Neural progenitor cell (in vitro differentiated cells): ENCODE results near the gene ADARB2. TPM values are rescaled to one million over a fixed set of nuclear protein-coding genes. Genes with fewer than 3 reads are reported as not detected.

Experiments used
- DNase-seq: peaks from one replicate; pipeline ENCODE4 v3.0.0-alpha.2; 2016; ENCODE audit warnings: low spot score
- H2AFZ ChIP-seq: fragments of 200-600 bp; sonication (generic); replicated peaks from 2 replicates; pipeline ENCODE4 v1.6.1; 2016; ENCODE audit warnings: antibody characterized with exemption
- H3F3A ChIP-seq: fragments of 200-600 bp; sonication (generic); 2 replicates; pipeline ENCODE4 v1.6.1; 2016; ENCODE audit warnings: antibody characterized with exemption, low read depth
- H3K27ac ChIP-seq: fragments of 200-600 bp; sonication (generic); 2 replicates; pipeline ENCODE4 v1.5.1; 2016; ENCODE audit warnings: mild to moderate bottlenecking
- H3K27me3 ChIP-seq: fragments of 200-600 bp; sonication (generic); 2 replicates; pipeline ENCODE4 v1.6.1; 2016; ENCODE audit warnings: mild to moderate bottlenecking, moderate library complexity
- H3K36me3 ChIP-seq: fragments of 200-600 bp; sonication (generic); 2 replicates; pipeline ENCODE4 v1.5.1; 2016
- H3K4me1 ChIP-seq: fragments of 200-600 bp; sonication (generic); 2 replicates; pipeline ENCODE4 v1.6.1; 2016; ENCODE audit warnings: mixed run types
- H3K4me2 ChIP-seq: fragments of 200-600 bp; sonication (generic); 2 replicates; pipeline ENCODE4 v1.6.1; 2016
- H3K4me3 ChIP-seq: fragments of 200-600 bp; sonication (generic); 2 replicates; pipeline ENCODE4 v1.5.1; 2016
- H3K79me2 ChIP-seq: fragments of 200-600 bp; sonication (generic); 2 replicates; pipeline ENCODE4 v1.6.1; 2016; ENCODE audit warnings: low read depth
- H3K9ac ChIP-seq: fragments of 200-600 bp; sonication (generic); 2 replicates; pipeline ENCODE4 v1.6.1; 2016
- H3K9me3 ChIP-seq: fragments of 200-600 bp; sonication (generic); 2 replicates; pipeline ENCODE4 v1.5.1; 2016; ENCODE audit warnings: low read depth
- H4K20me1 ChIP-seq: fragments of 200-600 bp; sonication (generic); 2 replicates; pipeline ENCODE4 v1.6.1; 2016; ENCODE audit warnings: low read depth
- H3K27ac Mint-ChIP-seq: 3 replicates; pipeline ENCODE4 v1.8.0; 2021; ENCODE audit warnings: mixed read lengths
- H3K27me3 Mint-ChIP-seq: 2 replicates; pipeline ENCODE4 v1.8.0; 2022; ENCODE audit warnings: low read depth, mild to moderate bottlenecking, inconsistent platforms, moderate library complexity, mixed read lengths; ENCODE audit not compliant: insufficient read depth
- H3K36me3 Mint-ChIP-seq: 3 replicates; pipeline ENCODE4 v1.8.0; 2021; ENCODE audit warnings: mixed read lengths
- H3K4me1 Mint-ChIP-seq: 3 replicates; pipeline ENCODE4 v1.8.0; 2021; ENCODE audit warnings: mixed read lengths
- H3K4me3 Mint-ChIP-seq: 3 replicates; pipeline ENCODE4 v1.8.0; 2021; ENCODE audit warnings: mild to moderate bottlenecking, moderate library complexity, mixed read lengths
- H3K9me3 Mint-ChIP-seq: 3 replicates; pipeline ENCODE4 v1.8.0; 2020; ENCODE audit warnings: mixed read lengths
- EZH2 ChIP-seq: fragments of 200-600 bp; sonication (generic); IDR thresholded peaks from 2 replicates; pipeline ENCODE4 v1.6.1; 2017; ENCODE audit warnings: antibody characterized with exemption, mild to moderate bottlenecking, moderate library complexity
- EZH2phosphoT487 ChIP-seq: fragments of 200-600 bp; sonication (generic); IDR thresholded peaks from 2 replicates; pipeline ENCODE4 v1.6.1; 2017; ENCODE audit warnings: antibody characterized with exemption
- total RNA-seq: library from RNA; depleted of rRNA; stranded (reverse); fragments of >200 nt; gene quantifications from 2 replicates; pipeline ENCODE4 v1.2.3, GENCODE V29; 2015; ENCODE audit warnings: low replicate concordance
- TF ChIP-seq, protein P1 (sequence below): fragments of 200-600 bp; sonication (generic); IDR thresholded peaks from 2 replicates; pipeline ENCODE4 v1.5.1; 2017; ENCODE audit warnings: antibody characterized with exemption, mild to moderate bottlenecking

The ADARB2 gene
- total RNA-seq, 1 donor from 2014 or later, result not detected

DNA sequence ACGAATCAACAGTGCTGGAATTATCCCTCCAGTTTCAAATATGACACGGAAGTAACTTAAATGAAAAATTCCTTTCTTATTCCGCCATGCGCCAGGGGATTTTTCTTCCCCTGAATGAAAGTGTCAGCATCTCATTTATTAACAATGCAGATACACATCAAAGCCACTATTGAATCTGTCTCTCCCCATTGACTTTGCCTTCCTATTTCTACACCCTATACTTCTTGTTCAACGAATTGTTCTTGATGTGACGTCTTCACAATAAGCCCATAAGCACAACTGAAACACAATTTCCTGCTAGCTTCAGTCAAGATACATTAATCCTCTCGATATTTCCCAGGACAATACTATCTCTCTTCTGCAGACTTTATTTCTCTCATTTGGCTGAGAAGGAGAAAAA is 253.5 kb downstream of the ADARB2 start:
- no peaks in the 10 kb centered on the region for H4K20me1 ChIP-seq
- H3K9me3 ChIP-seq, result no peaks in the 10 kb centered on the region
- peak overlapping the region; percentile 7 for H3K27ac Mint-ChIP-seq
- peaks cover 13% of the 10 kb centered on the region for H3K4me1 ChIP-seq
- no peaks in the 10 kb centered on the region for H3K27me3 ChIP-seq
- H3K27ac ChIP-seq, result no peak overlapping the region
- H3K36me3 ChIP-seq, result no peaks in the 10 kb centered on the region
- no peak for DNase-seq
- no peak overlapping the region for H3K4me3 Mint-ChIP-seq
- H3F3A ChIP-seq, result no peaks in the 10 kb centered on the region
- no peak overlapping the region for H3K9ac ChIP-seq
- peaks cover 13% of the 10 kb centered on the region for H3K9me3 Mint-ChIP-seq
- H2AFZ ChIP-seq, result peak overlapping the region; percentile 15
- H3K79me2 ChIP-seq, result no peaks in the 10 kb centered on the region
- no peaks in the 10 kb centered on the region for H3K36me3 Mint-ChIP-seq
- TF ChIP-seq EZH2phosphoT487 (no peak), EZH2 (no peak)
- TF ChIP-seq, protein P1, sequence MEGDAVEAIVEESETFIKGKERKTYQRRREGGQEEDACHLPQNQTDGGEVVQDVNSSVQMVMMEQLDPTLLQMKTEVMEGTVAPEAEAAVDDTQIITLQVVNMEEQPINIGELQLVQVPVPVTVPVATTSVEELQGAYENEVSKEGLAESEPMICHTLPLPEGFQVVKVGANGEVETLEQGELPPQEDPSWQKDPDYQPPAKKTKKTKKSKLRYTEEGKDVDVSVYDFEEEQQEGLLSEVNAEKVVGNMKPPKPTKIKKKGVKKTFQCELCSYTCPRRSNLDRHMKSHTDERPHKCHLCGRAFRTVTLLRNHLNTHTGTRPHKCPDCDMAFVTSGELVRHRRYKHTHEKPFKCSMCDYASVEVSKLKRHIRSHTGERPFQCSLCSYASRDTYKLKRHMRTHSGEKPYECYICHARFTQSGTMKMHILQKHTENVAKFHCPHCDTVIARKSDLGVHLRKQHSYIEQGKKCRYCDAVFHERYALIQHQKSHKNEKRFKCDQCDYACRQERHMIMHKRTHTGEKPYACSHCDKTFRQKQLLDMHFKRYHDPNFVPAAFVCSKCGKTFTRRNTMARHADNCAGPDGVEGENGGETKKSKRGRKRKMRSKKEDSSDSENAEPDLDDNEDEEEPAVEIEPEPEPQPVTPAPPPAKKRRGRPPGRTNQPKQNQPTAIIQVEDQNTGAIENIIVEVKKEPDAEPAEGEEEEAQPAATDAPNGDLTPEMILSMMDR, result no peak
- H3K4me2 ChIP-seq, result peak overlapping the region; percentile 11
- peaks cover 14% of the 10 kb centered on the region for H3K27me3 Mint-ChIP-seq
- H3K4me3 ChIP-seq, result no peak overlapping the region
- peaks cover 19% of the 10 kb centered on the region for H3K4me1 Mint-ChIP-seq

DNA sequence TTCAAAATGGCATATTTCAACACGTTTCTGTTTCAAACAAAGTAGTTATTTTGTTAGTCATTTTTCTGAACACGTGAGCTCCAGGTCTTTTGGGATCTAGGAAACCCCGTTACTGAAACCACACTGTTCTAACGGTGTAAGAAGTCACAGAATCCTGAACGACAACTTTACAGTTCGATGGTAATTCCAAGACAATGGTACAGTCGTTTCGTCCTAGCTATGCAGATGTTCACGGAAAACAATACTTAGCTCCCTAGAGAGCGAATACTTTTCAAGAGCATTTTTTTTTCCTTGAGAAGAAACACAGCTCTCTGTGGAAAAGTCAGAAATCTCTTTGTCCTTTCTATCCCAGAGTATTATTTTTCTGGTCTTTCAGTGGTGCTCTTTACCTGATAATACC is 254.1 kb downstream of the ADARB2 start:
- peak overlapping the region; percentile 12 for H3K4me2 ChIP-seq
- peaks cover 2% of the 10 kb centered on the region for H3K36me3 Mint-ChIP-seq
- no peaks in the 10 kb centered on the region for H3K79me2 ChIP-seq
- no peaks in the 10 kb centered on the region for H4K20me1 ChIP-seq
- H3K9me3 Mint-ChIP-seq, result peaks cover 18% of the 10 kb centered on the region
- no peak overlapping the region for H3K9ac ChIP-seq
- H2AFZ ChIP-seq, result peak overlapping the region; percentile 15
- H3K4me1 ChIP-seq, result peaks cover 13% of the 10 kb centered on the region
- TF ChIP-seq EZH2phosphoT487 (no peak), EZH2 (no peak)
- TF ChIP-seq, protein P1, result no peak
- H3K27ac ChIP-seq, result no peak overlapping the region
- no peak for DNase-seq
- H3K4me3 Mint-ChIP-seq, result no peak overlapping the region
- no peaks in the 10 kb centered on the region for H3F3A ChIP-seq
- no peaks in the 10 kb centered on the region for H3K9me3 ChIP-seq
- peaks cover 19% of the 10 kb centered on the region for H3K4me1 Mint-ChIP-seq
- H3K27me3 Mint-ChIP-seq, result peaks cover 19% of the 10 kb centered on the region
- H3K27me3 ChIP-seq, result no peaks in the 10 kb centered on the region
- H3K27ac Mint-ChIP-seq, result peak overlapping the region; percentile 7
- no peaks in the 10 kb centered on the region for H3K36me3 ChIP-seq
- no peak overlapping the region for H3K4me3 ChIP-seq

DNA sequence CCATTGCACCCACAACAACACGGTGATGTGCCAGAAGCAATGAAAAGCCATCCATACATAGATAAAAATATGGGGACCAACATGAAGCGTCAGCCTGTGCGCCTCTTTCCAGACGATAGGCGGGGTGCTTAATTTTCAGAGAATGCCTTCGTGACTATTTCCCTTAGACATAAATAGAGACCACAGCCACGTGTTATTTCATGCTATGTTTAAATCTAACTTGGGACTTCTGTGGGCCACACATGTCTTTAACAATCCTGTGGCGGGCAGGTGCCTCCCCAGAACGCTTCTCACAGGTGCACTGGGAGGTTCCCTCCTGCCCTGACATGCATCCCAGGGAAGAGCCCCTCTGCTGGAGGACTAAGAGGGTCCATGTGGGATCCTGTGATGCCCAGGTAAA is 259.7 kb downstream of the ADARB2 start:
- TF ChIP-seq, protein P1, result no peak
- TF ChIP-seq EZH2phosphoT487 (no peak), EZH2 (no peak)

More for the DNA sequence above, 259.7 kb downstream of the ADARB2 start:
- Histone ChIP-seq H3F3A (no peaks in the 10 kb centered on the region), H3K79me2 (no peaks in the 10 kb centered on the region), H3K9ac (no peak overlapping the region), H3K9me3 (no peaks in the 10 kb centered on the region), H3K4me2 (no peak overlapping the region), H4K20me1 (no peaks in the 10 kb centered on the region), H3K36me3 (no peaks in the 10 kb centered on the region), H3K27ac (no peak overlapping the region), H3K4me1 (peaks cover 16% of the 10 kb centered on the region), H3K27me3 (no peaks in the 10 kb centered on the region), H3K4me3 (no peak overlapping the region), H2AFZ (no peak overlapping the region)
- Mint-ChIP-seq H3K36me3 (peaks cover 5% of the 10 kb centered on the region), H3K27me3 (peaks cover 18% of the 10 kb centered on the region), H3K9me3 (peaks cover 32% of the 10 kb centered on the region), H3K4me1 (peaks cover 33% of the 10 kb centered on the region), H3K4me3 (peak overlapping the region; percentile 10), H3K27ac (no peak overlapping the region)
- DNase-seq, result no peak
